DOHH2 (cell line): Measurements from ENCODE around the gene OLFM3.

Experiments
- EZH2phosphoT487 ChIP-seq: fragments of 200-600 bp; sonication (generic); IDR thresholded peaks from 2 replicates; pipeline ENCODE4 v1.6.1; 2017; ENCODE audit warnings: borderline replicate concordance, mild to moderate bottlenecking, antibody characterized with exemption, low read length, moderate library complexity, mixed read lengths
- TF ChIP-seq, protein P1 (sequence below): fragments of 200-600 bp; sonication (generic); IDR thresholded peaks from one replicate; pipeline ENCODE4 v1.5.1; 2014; ENCODE audit warnings: antibody characterized with exemption, mild to moderate bottlenecking, low read depth, low read length; ENCODE audit not compliant: poor library complexity, severe bottlenecking

GRCh38 chr1:101833312-101833711 is 163.4 kb downstream of the OLFM3 start:
- TF ChIP-seq, protein P1, sequence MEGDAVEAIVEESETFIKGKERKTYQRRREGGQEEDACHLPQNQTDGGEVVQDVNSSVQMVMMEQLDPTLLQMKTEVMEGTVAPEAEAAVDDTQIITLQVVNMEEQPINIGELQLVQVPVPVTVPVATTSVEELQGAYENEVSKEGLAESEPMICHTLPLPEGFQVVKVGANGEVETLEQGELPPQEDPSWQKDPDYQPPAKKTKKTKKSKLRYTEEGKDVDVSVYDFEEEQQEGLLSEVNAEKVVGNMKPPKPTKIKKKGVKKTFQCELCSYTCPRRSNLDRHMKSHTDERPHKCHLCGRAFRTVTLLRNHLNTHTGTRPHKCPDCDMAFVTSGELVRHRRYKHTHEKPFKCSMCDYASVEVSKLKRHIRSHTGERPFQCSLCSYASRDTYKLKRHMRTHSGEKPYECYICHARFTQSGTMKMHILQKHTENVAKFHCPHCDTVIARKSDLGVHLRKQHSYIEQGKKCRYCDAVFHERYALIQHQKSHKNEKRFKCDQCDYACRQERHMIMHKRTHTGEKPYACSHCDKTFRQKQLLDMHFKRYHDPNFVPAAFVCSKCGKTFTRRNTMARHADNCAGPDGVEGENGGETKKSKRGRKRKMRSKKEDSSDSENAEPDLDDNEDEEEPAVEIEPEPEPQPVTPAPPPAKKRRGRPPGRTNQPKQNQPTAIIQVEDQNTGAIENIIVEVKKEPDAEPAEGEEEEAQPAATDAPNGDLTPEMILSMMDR: no peak
- no peak for TF ChIP-seq EZH2phosphoT487
